Pancreas (tissue), 10 donors: ENCODE measurements around the gene TBC1D30. TPM values are rescaled to one million over a fixed set of nuclear protein-coding genes. Genes with fewer than 3 reads are reported as not detected.
"Not testable (repeated sequence)": the region's sequence is repeated elsewhere in the genome, so short reads cannot be mapped to it uniquely, and the experiment has no call there.

Experiments used
- ATAC-seq, 4 donors: fragments of 200-7000 bp; cut with Tn5 transposase; one replicate each; pipeline versions ENCODE4 v1.8.0 to v1.9.1; 2020; ENCODE audit warnings: mild to moderate bottlenecking in 4 of 4, moderate library complexity in 4 of 4
- DNase-seq, 6 donors: peaks; one replicate each; pipeline ENCODE4 v3.0.0-alpha.2; 2020
- FAIRE-seq: peaks from 2 replicates; lab custom pipeline; 2012; peaks lifted over from hg19 to GRCh38; lab: Jason Lieb, UNC
- H3K27ac ChIP-seq, 4 donors: fragments of 200-600 bp; sonication (generic); 1 replicate in 3 of 4; 2 replicates in 1 of 4; pipeline versions ENCODE4 v1.5.0 to v1.8.0; 2020
- H3K27me3 ChIP-seq, 4 donors: fragments of 200-600 bp; one replicate each; pipeline ENCODE4 v1.8.0; 2021
- H3K36me3 ChIP-seq, 3 donors: fragments of 200-600 bp; sonication (generic) in 1 of 3; one replicate each; pipeline versions ENCODE4 v1.5.0 to v1.8.0; 2020 to 2021
- H3K4me1 ChIP-seq, 3 donors: fragments of 200-600 bp; one replicate each; pipeline ENCODE4 v1.8.0; 2021
- H3K4me3 ChIP-seq, 4 donors: fragments of 200-600 bp; sonication (generic) in 2 of 4; one replicate each; pipeline versions ENCODE4 v1.5.0 to v1.8.0; 2020 to 2021
- H3K9me3 ChIP-seq, 4 donors: fragments of 200-600 bp; one replicate each; pipeline ENCODE4 v1.8.0; 2021
- WGBS, 2 donors: extraction: QIAGEN DNeasy Blood & Tissue Kit; methylation state at CpG; one replicate each; pipeline ENCODE4 v1.1.7; 2013; 5-methylcytosine and 5-hydroxymethylcytosine counted together
- intact Hi-C, 3 donors: fragments of 100-400 bp; cut with DNase I; formaldehyde crosslinking; loops; one replicate each; pipeline versions ENCODE4 v1.11.1 to v1.14.2; 2022
- polyA plus RNA-seq, 2 donors: library from polyadenylated mRNA; stranded (reverse); fragments of 200-250 nt; gene quantifications; one replicate each; pipeline ENCODE4 v1.2.3, GENCODE V29; 2013
- total RNA-seq, 6 donors: library from RNA; stranded (reverse); fragmentation: NEBNext Ultra II Directional in 4 of 6; extraction: Animal tissue kit (Norgen Biotek cat#: 25700) in 4 of 6; gene quantifications; one replicate each; pipeline versions ENCODE4 v1.2.1 to v1.2.4, GENCODE V29; 2021 to 2023
- TF ChIP-seq, protein P1 (sequence below), 4 donors: fragments of 200-600 bp; sonication (generic) in 3 of 4; IDR thresholded peaks; one replicate each; pipeline versions ENCODE4 v1.5.0 to v1.8.0; 2021; ENCODE audit warnings: antibody characterized with exemption in 4 of 4
- donor health status: healthy with polysubstance abuse.
- donor health status: DM: no; HTN: no; CAD: no; lungs with moderate emphysema.
- donor health status: DM: no; HTN: no; CAD: no.
- donor health status: control.
- donor health status: control.
- donor health status: Bipolar disorder and iron deficiency.
- donor health status: DM: yes; HTN: yes; CAD: no.
- donor health status: DM: no; HTN: no; CAD: no.
- donor health status: DM: no; HTN: no; CAD: no.
- donor health status: DM: yes; HTN: yes; CAD: no.

TBC1D30 gene
- total and polyA plus RNA-seq, 8 donors = 6.6 to 26.2 (median 18.4) TPM

DNA sequence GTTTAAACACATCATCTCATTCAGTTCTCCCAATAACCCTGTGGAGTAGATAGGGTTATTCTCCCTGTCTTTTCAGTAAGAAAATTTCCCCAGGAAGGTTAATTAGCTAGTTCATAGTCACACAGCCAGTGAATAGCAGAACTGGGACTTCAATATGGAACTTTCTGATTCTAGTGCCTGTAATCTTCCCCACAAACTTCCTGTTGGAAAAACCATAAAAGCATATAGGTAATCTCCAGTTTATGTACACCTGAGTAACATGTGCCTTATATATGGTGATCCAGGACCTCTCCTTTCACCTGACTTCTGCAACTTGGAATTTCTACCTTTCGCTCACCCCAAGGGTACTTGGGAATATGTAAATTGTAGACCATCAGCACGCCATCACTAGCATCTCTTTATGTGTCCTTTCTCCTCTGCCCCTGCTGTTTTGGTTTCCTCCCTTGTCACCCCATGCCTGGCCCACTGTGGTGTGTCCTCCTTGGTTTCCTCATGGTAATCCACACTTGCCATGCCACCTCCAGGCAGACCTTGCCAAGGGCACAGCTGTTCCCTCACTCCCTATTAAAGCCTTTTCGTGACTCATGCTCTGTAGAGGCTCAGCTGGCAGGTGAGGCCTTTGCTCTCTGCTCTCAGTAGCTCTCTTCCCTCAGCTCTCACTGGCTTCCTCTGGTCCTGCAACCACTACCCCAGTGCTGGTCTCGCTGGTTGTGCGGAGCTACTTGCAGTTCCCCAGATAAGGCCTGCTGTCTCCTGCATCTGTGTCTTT is 16.7 kb downstream of the TBC1D30 start:
- TF ChIP-seq, protein P1, sequence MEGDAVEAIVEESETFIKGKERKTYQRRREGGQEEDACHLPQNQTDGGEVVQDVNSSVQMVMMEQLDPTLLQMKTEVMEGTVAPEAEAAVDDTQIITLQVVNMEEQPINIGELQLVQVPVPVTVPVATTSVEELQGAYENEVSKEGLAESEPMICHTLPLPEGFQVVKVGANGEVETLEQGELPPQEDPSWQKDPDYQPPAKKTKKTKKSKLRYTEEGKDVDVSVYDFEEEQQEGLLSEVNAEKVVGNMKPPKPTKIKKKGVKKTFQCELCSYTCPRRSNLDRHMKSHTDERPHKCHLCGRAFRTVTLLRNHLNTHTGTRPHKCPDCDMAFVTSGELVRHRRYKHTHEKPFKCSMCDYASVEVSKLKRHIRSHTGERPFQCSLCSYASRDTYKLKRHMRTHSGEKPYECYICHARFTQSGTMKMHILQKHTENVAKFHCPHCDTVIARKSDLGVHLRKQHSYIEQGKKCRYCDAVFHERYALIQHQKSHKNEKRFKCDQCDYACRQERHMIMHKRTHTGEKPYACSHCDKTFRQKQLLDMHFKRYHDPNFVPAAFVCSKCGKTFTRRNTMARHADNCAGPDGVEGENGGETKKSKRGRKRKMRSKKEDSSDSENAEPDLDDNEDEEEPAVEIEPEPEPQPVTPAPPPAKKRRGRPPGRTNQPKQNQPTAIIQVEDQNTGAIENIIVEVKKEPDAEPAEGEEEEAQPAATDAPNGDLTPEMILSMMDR (IDR thresholded peaks at IDR 0.05) = no peak
- FAIRE-seq = no peak
- peak in 3 of 6 donors; percentile 40 to 67 (median 65) for DNase-seq
- H3K36me3 ChIP-seq = peaks cover 0 to 21% (median 0%) of the 10 kb centered on the region in 3 donors
- peak; percentile 36 to 86 (median 78) for ATAC-seq
- peaks cover 2 to 18% (median 17%) of the 10 kb centered on the region in 3 donors for H3K4me1 ChIP-seq
- intact Hi-C loops = no loop called here
- no peaks in the 10 kb centered on the region for H3K9me3 ChIP-seq
- H3K4me3 ChIP-seq = no peak overlapping the region
- H3K27me3 ChIP-seq = no peaks in the 10 kb centered on the region
- no peak overlapping the region for H3K27ac ChIP-seq
- WGBS, 2 donors = 84 to 85% methylated on average over 5 of the region's 5 CpGs

DNA sequence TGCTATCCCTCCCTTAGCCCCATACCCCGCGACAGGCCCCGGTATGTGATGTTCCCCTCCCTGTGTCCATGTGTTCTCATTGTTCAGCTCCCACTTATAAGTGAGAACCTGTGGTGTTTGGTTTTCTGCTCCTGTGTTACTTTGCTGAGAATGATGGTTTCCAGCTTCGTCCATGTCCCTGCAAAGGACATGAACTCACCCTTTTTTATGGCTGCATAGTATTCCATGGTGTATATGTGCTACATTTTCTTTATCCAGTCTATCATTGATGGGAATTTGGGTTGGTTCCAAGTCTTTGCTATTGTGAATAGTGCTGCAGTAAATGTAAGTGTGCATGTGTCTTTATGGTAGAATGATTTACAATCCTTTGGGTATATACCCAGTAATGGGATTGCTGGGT is 24.0 kb downstream of the TBC1D30 start:
- H3K36me3 ChIP-seq, FAIRE-seq, H3K27ac ChIP-seq, ATAC-seq, H3K4me3 ChIP-seq, H3K27me3 ChIP-seq, H3K4me1 ChIP-seq, H3K9me3 ChIP-seq, DNase-seq, intact Hi-C loops: not testable (repeated sequence)
- WGBS, 2 donors = 97 to 98% methylated on average over 4 of the region's 4 CpGs

DNA sequence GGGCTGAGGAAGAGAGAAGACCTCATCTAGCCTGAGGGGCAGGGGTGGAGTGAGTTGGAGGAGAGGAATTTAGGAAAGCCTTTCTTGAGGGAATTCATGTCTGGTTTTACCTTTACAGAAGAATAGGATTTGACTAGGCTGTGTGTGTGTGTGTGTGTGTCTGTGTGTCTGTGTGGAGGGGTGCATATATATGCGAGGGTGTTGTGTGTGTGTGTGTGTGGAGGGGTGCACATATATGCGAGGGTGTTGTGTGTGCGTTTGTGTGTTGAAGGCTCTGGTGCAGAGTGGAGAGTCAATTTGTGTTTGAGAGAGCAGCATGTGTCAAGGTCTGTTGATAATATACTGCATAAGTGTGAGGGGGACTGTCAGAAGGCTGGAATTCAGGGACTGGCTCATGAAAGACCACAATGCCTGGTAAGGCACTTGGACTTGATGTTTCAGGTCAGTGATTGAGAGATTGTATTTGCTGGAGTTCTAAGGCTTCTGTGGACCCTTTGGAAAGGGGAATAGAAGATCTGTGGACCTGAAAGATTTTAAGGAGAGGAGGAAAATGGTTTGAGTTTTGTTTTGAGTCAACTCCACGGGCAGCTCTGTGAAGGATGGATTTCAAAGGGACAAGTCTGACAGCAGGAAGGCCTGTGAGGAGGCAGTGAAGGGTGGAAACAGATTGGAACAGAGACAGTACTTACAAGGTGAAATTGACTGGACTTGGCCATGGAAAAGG is 34.6 kb downstream of the TBC1D30 start:
- TF ChIP-seq, protein P1 (IDR thresholded peaks at IDR 0.05) = no peak
- WGBS, 2 donors = 82 to 83% methylated on average over 4 of the region's 4 CpGs
- Histone ChIP-seq H3K4me3 (no peak overlapping the region), H3K4me1 (no peaks in the 10 kb centered on the region), H3K9me3 (no peaks in the 10 kb centered on the region), H3K27ac (no peak overlapping the region), H3K27me3 (no peaks in the 10 kb centered on the region), H3K36me3 (no peaks in the 10 kb centered on the region)
- ATAC-seq = no peak
- intact Hi-C loops = no loop called here
- no peak for DNase-seq
- no peak for FAIRE-seq

DNA sequence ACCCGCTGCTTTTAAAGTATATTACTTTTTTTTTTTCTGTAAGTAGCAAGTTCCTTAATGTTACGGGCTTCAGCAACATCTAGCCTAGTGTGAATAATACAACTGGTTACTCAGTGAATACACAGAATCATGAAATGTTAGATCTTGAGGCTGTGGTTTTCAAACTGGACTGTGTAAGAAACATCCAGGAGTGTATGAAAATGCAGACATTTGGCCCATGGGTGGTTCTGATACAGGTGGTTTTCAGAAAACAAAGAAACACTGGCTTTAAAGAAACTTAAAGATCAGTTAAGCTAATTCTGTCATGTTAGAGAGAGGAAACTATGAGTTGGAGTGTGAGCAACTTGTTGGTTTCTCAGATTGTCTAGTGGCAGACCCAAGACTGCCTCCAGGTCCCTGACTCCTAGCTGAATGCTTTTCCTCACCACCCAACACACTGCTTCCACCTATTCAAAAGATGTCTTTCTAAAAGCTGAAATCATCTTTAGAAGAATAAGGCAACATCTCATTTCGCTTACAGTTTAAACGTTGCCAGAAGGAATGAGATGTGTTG is 36.1 kb downstream of the TBC1D30 start:
- Histone ChIP-seq H3K9me3 (no peaks in the 10 kb centered on the region), H3K27me3 (no peaks in the 10 kb centered on the region), H3K4me3 (no peak overlapping the region), H3K27ac (no peak overlapping the region), H3K36me3 (peaks cover 0 to 7% (median 0%) of the 10 kb centered on the region in 3 donors), H3K4me1 (no peaks in the 10 kb centered on the region)
- WGBS, 2 donors = 92 to 94% methylated on average over 4 of the region's 4 CpGs
- TF ChIP-seq, protein P1 (IDR thresholded peaks at IDR 0.05) = no peak
- intact Hi-C loops = no loop called here
- ATAC-seq (no peak), DNase-seq (no peak), FAIRE-seq (no peak)

DNA sequence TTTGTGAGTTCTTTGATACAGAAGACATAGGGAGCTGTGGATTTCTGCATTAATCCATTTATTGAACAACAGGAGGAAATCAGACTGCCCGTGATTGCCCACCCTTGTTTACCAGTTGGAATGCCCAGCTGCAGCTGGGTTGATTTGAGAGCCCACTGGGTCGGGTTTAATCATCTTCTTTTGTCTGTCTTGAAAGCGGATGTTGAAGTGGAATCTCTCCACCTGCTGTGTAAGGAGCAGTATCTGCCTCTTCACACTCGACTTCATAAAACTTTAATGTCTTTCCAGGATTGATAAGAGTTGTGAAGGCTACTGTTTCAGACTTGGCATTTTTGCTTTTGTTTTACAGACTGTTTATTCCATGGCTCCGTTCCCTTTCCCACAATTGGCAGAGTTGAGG is 39.9 kb downstream of the TBC1D30 start:
- H3K9me3 ChIP-seq = no peaks in the 10 kb centered on the region
- no peaks in the 10 kb centered on the region for H3K4me1 ChIP-seq
- no peaks in the 10 kb centered on the region for H3K27me3 ChIP-seq
- H3K36me3 ChIP-seq = peaks cover 0 to 25% (median 0%) of the 10 kb centered on the region in 3 donors
- DNase-seq (no peak), FAIRE-seq (no peak), ATAC-seq (peak in 2 of 4 donors; percentile 42 to 55)
- no peak overlapping the region for H3K4me3 ChIP-seq
- intact Hi-C loops = no loop called here
- H3K27ac ChIP-seq = no peak overlapping the region
- WGBS, 2 donors = 32 to 39% methylated on average over 5 of the region's 5 CpGs
- TF ChIP-seq, protein P1 (IDR thresholded peaks at IDR 0.05) = no peak
